Body of pancreas (tissue), 4 donors: ENCODE data around the gene BAZ2B. TPM values are rescaled to one million over a fixed set of nuclear protein-coding genes. Genes with fewer than 3 reads are reported as not detected.

Source experiments
- ATAC-seq: fragments of 150-250 bp; one replicate; pipeline ENCODE4 v1.9.1; 2016
- DNase-seq, 4 donors: peaks; one replicate each; pipeline ENCODE4 v3.0.0-alpha.2; 2019
- H3K27ac ChIP-seq, 4 donors: fragments of 200-600 bp; sonication (generic); 1 replicate in 3 of 4; 2 replicates in 1 of 4; pipeline versions ENCODE4 v1.5.1 to v1.6.1; 2016 to 2019; ENCODE audit warnings: mild to moderate bottlenecking in 1 of 4, mixed read lengths in 1 of 4, moderate library complexity in 1 of 4
- H3K27me3 ChIP-seq, 2 donors: fragments of 200-600 bp; sonication (generic); one replicate each; pipeline ENCODE4 v1.6.0; 2016; ENCODE audit warnings: mild to moderate bottlenecking in 1 of 2
- H3K36me3 ChIP-seq, 2 donors: fragments of 200-600 bp; sonication (generic); replicated peaks in 1 of 2; 2 replicates each; pipeline ENCODE4 v1.5.1; 2016; ENCODE audit warnings: low read depth in 2 of 2; ENCODE audit not compliant: insufficient read depth in 1 of 2
- H3K4me1 ChIP-seq: fragments of 200-600 bp; sonication (generic); one replicate; pipeline ENCODE4 v1.6.0; 2016
- H3K4me3 ChIP-seq, 2 donors: fragments of 200-600 bp; sonication (generic); 1 replicate in 1 of 2; 2 replicates in 1 of 2; pipeline ENCODE4 v1.5.1; 2016 to 2019
- H3K9me3 ChIP-seq, 3 donors: fragments of 200-600 bp; sonication (generic); 1 replicate in 2 of 3; 2 replicates in 1 of 3; pipeline ENCODE4 v1.5.1; 2016
- POLR2A ChIP-seq, 3 donors: fragments of 450-650 bp; IDR thresholded peaks; one replicate each; pipeline ENCODE4 v1.6.1; 2016; ENCODE audit warnings: antibody characterized with exemption in 3 of 3, mild to moderate bottlenecking in 2 of 3
- WGBS, 2 donors: methylation state at CpG; one replicate each; pipeline ENCODE4 v1.1.5; 2017; 5-methylcytosine and 5-hydroxymethylcytosine counted together
- intact Hi-C: fragments of 100-400 bp; cut with DNase I; formaldehyde crosslinking; loops from one replicate; pipeline ENCODE4 v1.15.1; 2023
- total RNA-seq, 2 donors: library from RNA; depleted of rRNA; stranded (reverse); fragments of >200 nt; gene quantifications; one replicate each; pipeline ENCODE4 v1.1.0, GENCODE V29; 2016
- TF ChIP-seq, protein P1 (sequence below), 7 experiments: fragments of 450-650 bp in 4 of 7; fragments of 200-600 bp in 3 of 7; sonication (generic) in 3 of 7; IDR thresholded peaks; one replicate each; pipeline ENCODE4 v1.5.1; 2016 to 2019; ENCODE audit warnings: antibody characterized with exemption in 7 of 7

BAZ2B gene
- total RNA-seq, 2 donors from 2014 or later, result 62.5 to 104 TPM

DNA sequence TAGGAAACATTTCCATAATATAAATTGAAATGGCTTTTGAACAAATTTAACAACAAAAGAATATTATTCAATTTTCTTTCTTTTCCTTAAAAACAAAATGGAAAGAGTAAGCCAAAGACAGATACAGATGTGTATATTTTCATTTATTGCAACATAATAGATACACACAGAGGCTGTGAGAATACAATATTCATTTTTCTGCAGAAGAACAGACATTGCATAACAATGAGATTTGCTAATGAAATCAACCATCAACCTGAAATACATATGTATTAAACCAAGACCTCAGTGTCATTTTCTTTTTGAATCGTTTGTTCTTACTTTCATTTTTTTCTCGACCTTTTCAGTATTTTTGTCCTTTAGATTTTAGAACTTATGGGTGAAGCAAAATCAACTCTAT is 95.1 kb downstream of the BAZ2B start:
- no peaks in the 10 kb centered on the region for H3K36me3 ChIP-seq
- no peaks in the 10 kb centered on the region for H3K27me3 ChIP-seq
- DNase-seq (no peak), ATAC-seq (no peak)
- no peak overlapping the region for H3K27ac ChIP-seq
- WGBS, 2 donors, result 81 to 92% methylated on average over 2 of the region's 2 CpGs
- no peaks in the 10 kb centered on the region for H3K4me1 ChIP-seq
- no peak overlapping the region for H3K4me3 ChIP-seq
- TF ChIP-seq POLR2A (IDR thresholded peaks at IDR 0.05), result no peak
- TF ChIP-seq, protein P1, sequence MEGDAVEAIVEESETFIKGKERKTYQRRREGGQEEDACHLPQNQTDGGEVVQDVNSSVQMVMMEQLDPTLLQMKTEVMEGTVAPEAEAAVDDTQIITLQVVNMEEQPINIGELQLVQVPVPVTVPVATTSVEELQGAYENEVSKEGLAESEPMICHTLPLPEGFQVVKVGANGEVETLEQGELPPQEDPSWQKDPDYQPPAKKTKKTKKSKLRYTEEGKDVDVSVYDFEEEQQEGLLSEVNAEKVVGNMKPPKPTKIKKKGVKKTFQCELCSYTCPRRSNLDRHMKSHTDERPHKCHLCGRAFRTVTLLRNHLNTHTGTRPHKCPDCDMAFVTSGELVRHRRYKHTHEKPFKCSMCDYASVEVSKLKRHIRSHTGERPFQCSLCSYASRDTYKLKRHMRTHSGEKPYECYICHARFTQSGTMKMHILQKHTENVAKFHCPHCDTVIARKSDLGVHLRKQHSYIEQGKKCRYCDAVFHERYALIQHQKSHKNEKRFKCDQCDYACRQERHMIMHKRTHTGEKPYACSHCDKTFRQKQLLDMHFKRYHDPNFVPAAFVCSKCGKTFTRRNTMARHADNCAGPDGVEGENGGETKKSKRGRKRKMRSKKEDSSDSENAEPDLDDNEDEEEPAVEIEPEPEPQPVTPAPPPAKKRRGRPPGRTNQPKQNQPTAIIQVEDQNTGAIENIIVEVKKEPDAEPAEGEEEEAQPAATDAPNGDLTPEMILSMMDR (IDR thresholded peaks at IDR 0.05), result no peak
- H3K9me3 ChIP-seq, result no peaks in the 10 kb centered on the region
- intact Hi-C loops, result no loop called here

DNA sequence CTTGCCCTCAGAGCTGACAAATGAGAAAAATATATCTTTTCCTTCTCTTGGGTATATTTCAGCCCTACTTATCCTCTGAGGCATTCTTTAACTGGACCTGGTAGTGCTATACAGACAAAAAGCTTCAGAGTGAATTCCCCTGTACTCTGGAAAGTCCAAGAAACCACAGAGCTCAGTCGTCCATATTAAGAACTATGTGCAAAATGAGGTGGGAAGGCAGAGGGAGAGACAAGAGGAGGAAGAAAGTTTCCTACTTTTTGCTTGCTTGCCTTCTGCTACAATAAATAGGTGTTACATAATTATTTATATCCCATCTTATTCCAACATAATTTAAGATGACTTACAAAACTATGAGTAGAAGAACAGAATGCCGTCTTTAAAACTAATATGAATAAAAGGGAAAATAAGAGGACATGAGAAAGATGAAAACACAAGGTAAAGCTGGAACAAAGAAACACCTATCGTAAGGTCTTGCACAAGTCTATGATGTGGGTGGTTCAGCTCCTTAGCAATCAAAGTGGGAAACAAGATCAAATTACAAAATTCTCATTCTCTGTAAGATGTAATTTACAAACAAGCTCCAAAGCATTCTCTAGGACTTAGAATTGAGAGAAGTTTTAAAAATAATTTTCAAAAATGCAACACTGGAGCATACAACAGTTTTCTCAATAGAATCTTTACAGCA is 97.9 kb downstream of the BAZ2B start:
- ATAC-seq (no peak), DNase-seq (no peak)
- 57 to 62% methylated on average over 3 of the region's 3 CpGs for WGBS, 2 donors
- Histone ChIP-seq H3K27ac (peak overlapping the region in 3 of 4 donors; percentile 19 to 88 (median 31)), H3K4me3 (no peak overlapping the region), H3K27me3 (no peaks in the 10 kb centered on the region), H3K4me1 (peaks cover 21% of the 10 kb centered on the region), H3K9me3 (no peaks in the 10 kb centered on the region), H3K36me3 (no peaks in the 10 kb centered on the region)
- intact Hi-C loops, result no loop called here
- TF ChIP-seq, protein P1 (IDR thresholded peaks at IDR 0.05), result no peak
- no peak for TF ChIP-seq POLR2A (IDR thresholded peaks at IDR 0.05)

DNA sequence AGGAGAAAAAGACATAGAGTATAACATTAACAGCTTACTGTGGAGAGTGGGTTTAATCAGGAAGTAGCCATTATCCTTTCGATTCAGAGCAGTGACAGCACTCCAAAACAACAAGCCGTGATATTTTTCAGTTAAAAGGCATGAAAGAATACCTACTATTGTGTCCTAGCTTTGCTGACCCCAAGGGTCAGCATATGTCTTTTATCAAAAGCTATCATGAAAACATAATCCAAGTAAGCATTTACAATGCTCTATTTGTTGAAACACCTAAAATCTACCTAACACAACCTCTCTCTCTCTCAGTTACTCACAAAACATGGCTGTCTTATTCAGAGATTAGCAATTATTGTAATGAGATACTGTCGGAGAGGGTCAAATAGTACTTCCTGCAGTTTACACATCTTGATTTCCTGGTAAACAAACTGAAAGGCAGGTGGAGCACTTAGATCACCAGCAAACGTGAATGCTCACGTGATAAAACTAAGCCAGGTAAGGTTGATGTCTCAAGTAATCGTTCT is 100.0 kb downstream of the BAZ2B start:
- peak in 3 of 4 donors; percentile 27 to 63 (median 40) for DNase-seq
- WGBS, 2 donors, result 2% methylated on average over 6 of the region's 6 CpGs
- Histone ChIP-seq H3K9me3 (no peaks in the 10 kb centered on the region), H3K27me3 (no peaks in the 10 kb centered on the region), H3K4me1 (peaks cover 38% of the 10 kb centered on the region), H3K36me3 (no peaks in the 10 kb centered on the region), H3K4me3 (peak overlapping the region; percentile 22 to 24), H3K27ac (peak overlapping the region; percentile 57 to 88 (median 82))
- intact Hi-C loops, result no loop called here
- peak in 2 of 3 donors; percentile 62 to 63 for TF ChIP-seq POLR2A (IDR thresholded peaks at IDR 0.05)
- TF ChIP-seq, protein P1 (IDR thresholded peaks at IDR 0.05), result peak in 3 of 7 experiments; percentile 26 to 41 (median 40)
- peak; percentile 97 for ATAC-seq

DNA sequence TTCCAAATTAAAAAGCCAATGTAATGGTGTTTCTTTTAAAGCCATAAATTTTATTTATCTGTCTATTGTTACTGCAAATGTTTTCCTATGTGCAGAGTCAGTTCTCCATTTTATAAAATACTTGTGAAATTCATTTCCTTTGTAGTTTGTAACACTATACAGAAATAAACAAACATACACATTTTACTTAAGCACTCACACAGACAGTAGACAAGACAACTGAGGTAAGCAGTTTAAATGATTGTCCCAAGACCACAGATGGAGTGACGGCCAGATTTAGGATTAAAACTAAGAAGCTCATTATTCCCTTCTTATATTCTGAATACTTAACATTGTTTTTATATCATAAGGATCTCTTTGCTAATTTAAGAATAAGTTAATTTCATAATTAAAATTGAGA is 100.9 kb downstream of the BAZ2B start:
- Histone ChIP-seq H3K9me3 (no peaks in the 10 kb centered on the region), H3K27ac (peak overlapping the region in 3 of 4 donors; percentile 21 to 88 (median 82)), H3K4me3 (peak overlapping the region in 1 of 2 donors; percentile 19), H3K36me3 (no peaks in the 10 kb centered on the region), H3K27me3 (no peaks in the 10 kb centered on the region), H3K4me1 (peaks cover 38% of the 10 kb centered on the region)
- WGBS, 2 donors, result 13 to 18% methylated on average over 1 of the region's 1 CpG
- TF ChIP-seq, protein P1 (IDR thresholded peaks at IDR 0.05), result no peak
- no peak for TF ChIP-seq POLR2A (IDR thresholded peaks at IDR 0.05)
- intact Hi-C loops, result no loop called here
- DNase-seq (no peak), ATAC-seq (no peak)
